Stimulated activated naive B cell treated with anti-CD40 and anti-IgM and Interleukin-4, amounts not matched to agents 10 μg/mL and 1 μg/mL and 100 μg/mL, for 72 hours (primary cell): Measurements from ENCODE around the gene CIDEA.

Experiments used
- ATAC-seq, 2 donors: fragments of 150-1000 bp; cut with Tn5 transposase; replicated peaks; 2 replicates each; pipeline ENCODE4 v1.10.0; 2021; ENCODE audit warnings: moderate library complexity in 1 of 2
- DNase-seq: peaks from one replicate; pipeline ENCODE4 v3.0.0; 2021
- H3K27ac Mint-ChIP-seq: one replicate; pipeline ENCODE4 v1.8.0; 2022; ENCODE audit warnings: mild to moderate bottlenecking, mixed read lengths
- H3K27me3 Mint-ChIP-seq, 2 donors: one replicate each; pipeline ENCODE4 v1.8.0; 2022; ENCODE audit warnings: mixed read lengths in 2 of 2
- H3K36me3 Mint-ChIP-seq, 2 donors: one replicate each; pipeline ENCODE4 v1.8.0; 2022; ENCODE audit warnings: mixed read lengths in 2 of 2, mild to moderate bottlenecking in 1 of 2
- H3K4me1 Mint-ChIP-seq, 2 donors: one replicate each; pipeline ENCODE4 v1.8.0; 2022; ENCODE audit warnings: mixed read lengths in 2 of 2, mild to moderate bottlenecking in 1 of 2
- H3K4me3 Mint-ChIP-seq, 2 donors: one replicate each; pipeline ENCODE4 v1.8.0; 2022; ENCODE audit warnings: mild to moderate bottlenecking in 2 of 2, mixed read lengths in 2 of 2, moderate library complexity in 1 of 2
- H3K9me3 Mint-ChIP-seq, 2 donors: one replicate each; pipeline ENCODE4 v1.8.0; 2022; ENCODE audit warnings: mixed read lengths in 2 of 2, mild to moderate bottlenecking in 1 of 2

Gene CIDEA

DNA sequence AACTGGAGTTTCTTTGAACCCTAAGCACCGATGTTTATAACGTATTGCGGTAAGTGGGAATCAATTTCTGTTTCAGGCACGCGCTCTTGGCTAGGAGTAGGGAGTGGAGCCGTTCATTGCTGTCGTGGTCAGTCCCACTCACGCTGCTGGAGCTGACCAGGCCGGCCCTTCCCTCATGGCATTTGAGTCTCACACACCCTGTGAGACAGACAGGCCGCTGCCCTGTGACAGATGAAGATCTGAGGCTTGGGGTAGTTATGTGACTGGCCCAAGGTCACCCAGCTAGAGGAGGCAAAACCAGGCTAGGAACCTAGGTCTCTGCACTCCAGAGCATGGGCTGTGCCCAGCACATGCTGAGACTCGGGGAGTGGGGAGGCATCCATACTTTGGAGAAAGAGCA is 2.9 kb upstream of the CIDEA start:
- Mint-ChIP-seq H3K36me3 (no peaks in the 10 kb centered on the region), H3K4me1 (peaks cover 4 to 14% of the 10 kb centered on the region in 2 donors), H3K27me3 (peaks cover 75 to 88% of the 10 kb centered on the region in 2 donors), H3K27ac (no peak overlapping the region), H3K9me3 (no peaks in the 10 kb centered on the region), H3K4me3 (no peak overlapping the region)
- no peak for ATAC-seq
- DNase-seq = no peak

DNA sequence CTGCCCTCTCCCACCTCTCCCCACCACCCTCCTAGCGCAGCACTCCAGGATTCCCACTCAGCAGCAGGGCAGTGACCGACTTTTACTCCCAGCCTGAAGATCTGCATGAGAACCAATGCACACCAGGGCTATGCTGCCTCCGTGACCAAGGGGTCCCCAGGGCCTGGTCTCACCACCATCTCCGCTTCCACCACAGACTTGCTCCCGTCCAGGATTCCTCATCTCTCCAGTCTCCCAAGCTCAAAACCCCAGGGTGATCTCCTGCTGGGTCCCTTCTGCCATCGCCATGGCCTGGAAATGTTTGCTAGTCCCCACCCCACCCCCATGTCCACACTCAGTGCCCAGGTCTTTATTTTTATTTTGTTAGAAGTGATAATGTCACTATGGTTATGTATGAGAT is 2.1 kb upstream of the CIDEA start:
- H3K27me3 Mint-ChIP-seq = peaks cover 74 to 83% of the 10 kb centered on the region in 2 donors
- DNase-seq (no peak), ATAC-seq (no peak)
- H3K4me1 Mint-ChIP-seq = peaks cover 4 to 14% of the 10 kb centered on the region in 2 donors
- H3K36me3 Mint-ChIP-seq = no peaks in the 10 kb centered on the region
- no peak overlapping the region for H3K4me3 Mint-ChIP-seq
- H3K27ac Mint-ChIP-seq = no peak overlapping the region
- H3K9me3 Mint-ChIP-seq = no peaks in the 10 kb centered on the region

DNA sequence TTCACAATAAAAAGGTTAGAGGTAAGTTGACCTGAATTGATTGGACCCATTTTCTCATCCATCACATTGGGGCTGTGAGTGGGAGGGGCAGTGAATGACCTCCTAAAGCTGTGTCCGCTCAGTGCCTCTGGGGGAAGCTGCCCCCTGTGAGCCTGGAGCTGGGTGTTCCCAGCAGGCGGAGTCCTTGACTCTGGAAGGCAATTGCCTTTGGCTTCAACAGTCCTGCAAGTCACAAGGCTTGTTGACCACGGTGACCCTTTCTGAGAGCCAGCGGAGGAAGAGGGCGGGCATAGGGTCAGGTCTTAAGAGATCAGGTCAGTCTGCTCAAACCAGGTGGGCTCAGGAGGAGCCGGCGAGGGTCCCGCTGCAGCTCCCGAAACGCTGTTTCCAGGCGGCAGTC is 1.1 kb upstream of the CIDEA start:
- ATAC-seq (no peak), DNase-seq (no peak)
- H3K4me3 Mint-ChIP-seq = no peak overlapping the region
- H3K4me1 Mint-ChIP-seq = peaks cover 4 to 14% of the 10 kb centered on the region in 2 donors
- peaks cover 73 to 88% of the 10 kb centered on the region in 2 donors for H3K27me3 Mint-ChIP-seq
- no peaks in the 10 kb centered on the region for H3K9me3 Mint-ChIP-seq
- H3K36me3 Mint-ChIP-seq = no peaks in the 10 kb centered on the region
- H3K27ac Mint-ChIP-seq = no peak overlapping the region

- DNase-seq (no peak), ATAC-seq (peak in 1 of 2 donors; percentile 14)
- Mint-ChIP-seq H3K4me3 (no peak overlapping the region), H3K27me3 (peaks cover 72 to 87% of the 10 kb centered on the region in 2 donors), H3K36me3 (no peaks in the 10 kb centered on the region), H3K9me3 (no peaks in the 10 kb centered on the region), H3K4me1 (peaks cover 4 to 14% of the 10 kb centered on the region in 2 donors), H3K27ac (no peak overlapping the region)
Measured at GRCh38 chr18:12253663-12254135, 462 bp upstream of the CIDEA start.

DNA sequence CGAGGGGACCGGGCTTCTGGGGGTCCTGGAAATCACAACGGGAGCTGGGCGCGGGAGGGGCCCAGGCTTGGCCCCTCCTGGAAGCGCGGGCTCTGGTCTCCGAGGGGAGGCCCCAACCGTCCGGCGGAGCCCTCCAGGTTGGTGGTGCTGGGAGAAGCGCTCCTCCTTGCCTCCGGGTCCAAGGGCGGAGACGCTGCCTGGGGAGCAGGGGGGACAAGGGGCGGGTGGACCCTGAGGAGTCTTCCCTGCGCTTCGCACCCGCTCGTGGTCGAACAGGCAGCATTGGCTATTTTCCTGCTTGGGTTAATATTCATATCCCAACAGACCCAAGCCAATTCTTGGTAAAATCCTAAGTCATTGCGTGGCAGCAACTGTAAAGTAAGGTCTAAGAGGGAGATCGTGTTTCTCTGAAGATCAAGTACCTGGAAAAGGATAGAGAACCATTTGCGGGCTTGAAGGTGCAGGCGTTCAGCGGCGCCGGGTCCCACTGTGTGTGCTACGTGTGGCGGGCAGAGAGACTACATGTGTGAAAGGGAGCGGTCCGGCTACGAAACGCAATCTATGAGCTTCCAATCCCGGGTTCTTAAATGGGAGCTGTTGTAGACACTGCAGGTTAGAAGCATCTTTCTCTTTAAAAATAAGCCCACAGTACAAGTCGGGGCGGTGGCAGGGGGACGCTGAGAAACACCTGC is 805 bp downstream of the CIDEA start:
- DNase-seq = no peak
- Mint-ChIP-seq H3K27ac (no peak overlapping the region), H3K36me3 (no peaks in the 10 kb centered on the region), H3K4me1 (peaks cover 4 to 14% of the 10 kb centered on the region in 2 donors), H3K27me3 (peaks cover 66 to 74% of the 10 kb centered on the region in 2 donors), H3K9me3 (no peaks in the 10 kb centered on the region), H3K4me3 (no peak overlapping the region)
- ATAC-seq = no peak

DNA sequence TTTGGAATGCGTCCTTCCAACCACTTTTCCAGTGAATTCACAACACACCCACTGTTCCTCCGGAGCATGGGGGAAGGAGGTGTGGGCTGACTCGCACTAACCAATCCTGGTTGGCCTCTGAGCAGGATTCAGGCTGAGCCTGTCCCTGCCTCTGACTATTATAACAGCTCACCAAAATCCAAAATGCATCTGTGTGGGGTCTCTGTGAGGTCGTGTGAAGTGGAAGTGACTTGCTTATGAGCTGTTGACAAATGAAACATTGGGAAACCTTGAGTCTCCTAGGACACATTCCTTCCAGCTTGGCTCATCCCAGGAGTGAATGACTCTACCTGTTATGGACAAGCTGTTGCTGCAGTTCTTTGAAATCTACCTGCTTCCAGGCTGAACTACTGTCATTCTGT is 1.5 kb downstream of the CIDEA start:
- peaks cover 63 to 71% of the 10 kb centered on the region in 2 donors for H3K27me3 Mint-ChIP-seq
- no peaks in the 10 kb centered on the region for H3K36me3 Mint-ChIP-seq
- no peak overlapping the region for H3K4me3 Mint-ChIP-seq

GRCh38 chr18:12256951-12257350 is 2.8 kb downstream of the CIDEA start:
- H3K4me1 Mint-ChIP-seq = peaks cover 4 to 14% of the 10 kb centered on the region in 2 donors
- no peak overlapping the region for H3K4me3 Mint-ChIP-seq
- no peak for DNase-seq
- no peak for ATAC-seq
- H3K27ac Mint-ChIP-seq = no peak overlapping the region
- H3K27me3 Mint-ChIP-seq = peaks cover 52 to 58% of the 10 kb centered on the region in 2 donors
- no peaks in the 10 kb centered on the region for H3K9me3 Mint-ChIP-seq
- no peaks in the 10 kb centered on the region for H3K36me3 Mint-ChIP-seq

More for the DNA sequence above, 1.5 kb downstream of the CIDEA start:
- H3K4me1 Mint-ChIP-seq = peaks cover 4 to 14% of the 10 kb centered on the region in 2 donors
- DNase-seq (no peak), ATAC-seq (no peak)
- no peak overlapping the region for H3K27ac Mint-ChIP-seq
- H3K9me3 Mint-ChIP-seq = no peaks in the 10 kb centered on the region

DNA sequence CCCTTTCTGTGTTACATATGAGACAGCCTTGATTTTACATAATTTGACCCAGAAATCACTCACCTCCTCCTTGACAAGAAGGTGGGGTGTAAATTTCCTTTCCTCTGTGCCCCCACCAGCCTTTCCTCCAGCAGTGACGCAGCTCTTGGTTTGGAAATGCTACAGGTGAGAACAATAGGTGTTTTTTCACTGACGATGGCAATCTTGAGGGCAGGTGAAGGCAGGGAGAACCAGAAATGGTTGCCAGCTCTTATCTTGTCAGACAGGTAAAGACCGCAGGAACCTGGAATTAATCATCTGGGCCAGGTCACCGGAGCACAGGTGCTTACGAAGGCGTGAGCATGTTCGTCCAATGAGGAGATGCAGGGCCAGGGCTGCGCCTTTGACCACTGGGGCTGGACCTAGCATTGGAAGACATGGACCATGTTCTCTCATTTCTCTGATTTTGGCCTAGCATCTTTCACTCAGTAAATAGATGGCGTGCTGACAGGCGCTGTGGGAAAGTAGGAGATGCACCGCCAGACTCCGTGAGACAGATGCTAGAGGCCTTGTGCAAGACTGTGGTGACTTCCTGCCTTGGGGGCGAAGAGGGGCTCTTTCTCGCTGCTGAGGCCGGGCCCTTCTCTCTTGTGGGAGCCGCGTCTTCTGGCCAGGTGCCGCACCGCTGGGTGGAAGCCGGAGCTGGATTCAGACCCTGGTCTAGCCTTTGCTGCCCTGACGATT is 4.0 kb downstream of the CIDEA start:
- DNase-seq (no peak), ATAC-seq (no peak)
- Mint-ChIP-seq H3K9me3 (no peaks in the 10 kb centered on the region), H3K4me1 (peaks cover 4 to 14% of the 10 kb centered on the region in 2 donors), H3K27me3 (peaks cover 45 to 52% of the 10 kb centered on the region in 2 donors), H3K36me3 (no peaks in the 10 kb centered on the region), H3K27ac (no peak overlapping the region), H3K4me3 (no peak overlapping the region)

DNA sequence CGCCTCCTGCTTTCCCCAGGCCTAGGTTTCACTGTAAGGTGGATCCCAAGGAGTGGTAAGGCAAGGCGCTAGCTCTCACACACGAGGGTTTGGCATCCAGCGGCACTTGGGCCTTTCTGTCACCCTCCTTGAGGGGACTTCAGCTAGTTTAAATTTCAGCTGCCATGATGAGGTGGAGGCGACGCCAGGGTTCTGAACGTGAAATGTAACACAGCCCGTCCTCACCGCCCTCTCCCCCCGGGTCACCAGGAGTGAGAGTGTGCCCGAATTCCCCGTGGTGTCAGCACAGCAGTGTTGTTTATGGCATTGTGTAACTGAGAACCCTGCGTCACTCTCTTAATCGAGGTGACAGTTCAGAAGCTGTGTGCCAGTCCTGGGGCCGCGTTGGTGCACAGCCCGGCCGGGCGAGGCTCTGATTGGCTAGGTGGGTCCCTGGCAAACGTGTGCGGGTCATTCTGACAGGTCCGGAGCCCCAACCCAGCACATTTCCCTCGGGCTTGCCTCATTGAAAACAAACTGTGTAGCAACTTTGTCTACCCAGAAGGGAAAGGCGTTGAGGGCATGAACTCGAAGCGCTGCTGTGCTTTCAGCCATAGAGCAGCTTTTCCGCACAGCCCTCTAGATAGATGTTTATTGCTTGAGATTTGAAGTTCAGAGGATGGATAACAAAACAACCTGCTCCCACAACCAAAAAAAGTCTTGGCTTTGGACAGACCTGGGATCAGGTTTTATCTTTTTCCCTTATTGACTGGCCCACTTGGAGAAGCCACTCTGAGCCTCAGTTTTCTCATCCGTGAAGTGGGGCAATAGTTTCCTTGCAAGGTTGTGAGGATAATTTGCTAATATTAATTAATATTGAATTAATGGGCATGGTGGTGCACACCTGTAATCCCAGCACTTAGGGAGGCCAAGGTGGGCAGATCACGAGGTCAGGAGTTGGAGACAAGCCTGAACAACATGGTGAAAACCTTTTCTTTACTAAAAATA is 4.9 kb downstream of the CIDEA start:
- H3K27me3 Mint-ChIP-seq = peaks cover 36 to 45% of the 10 kb centered on the region in 2 donors

GRCh38 chr18:12262748-12263147 is 8.6 kb downstream of the CIDEA start:
- DNase-seq = no peak
- peaks cover 7 to 19% of the 10 kb centered on the region in 2 donors for H3K27me3 Mint-ChIP-seq

More for the DNA sequence above, 4.9 kb downstream of the CIDEA start:
- H3K9me3 Mint-ChIP-seq = no peaks in the 10 kb centered on the region
- peaks cover 0 to 7% of the 10 kb centered on the region in 2 donors for H3K4me1 Mint-ChIP-seq
- no peaks in the 10 kb centered on the region for H3K36me3 Mint-ChIP-seq
- DNase-seq (no peak), ATAC-seq (no peak)
- H3K27ac Mint-ChIP-seq = no peak overlapping the region
- no peak overlapping the region for H3K4me3 Mint-ChIP-seq

GRCh38 chr18:12264864-12265263 is 10.7 kb downstream of the CIDEA start:
- Mint-ChIP-seq H3K9me3 (no peaks in the 10 kb centered on the region), H3K4me3 (no peak overlapping the region), H3K36me3 (no peaks in the 10 kb centered on the region), H3K4me1 (no peaks in the 10 kb centered on the region), H3K27me3 (peaks cover 4 to 12% of the 10 kb centered on the region in 2 donors), H3K27ac (no peak overlapping the region)
- DNase-seq = no peak
- ATAC-seq = no peak

More at GRCh38 chr18:12262748-12263147, 8.6 kb downstream of the CIDEA start:
- H3K4me3 Mint-ChIP-seq = no peak overlapping the region
- ATAC-seq = no peak
- H3K4me1 Mint-ChIP-seq = no peaks in the 10 kb centered on the region
- no peak overlapping the region for H3K27ac Mint-ChIP-seq
- no peaks in the 10 kb centered on the region for H3K9me3 Mint-ChIP-seq
- no peaks in the 10 kb centered on the region for H3K36me3 Mint-ChIP-seq

DNA sequence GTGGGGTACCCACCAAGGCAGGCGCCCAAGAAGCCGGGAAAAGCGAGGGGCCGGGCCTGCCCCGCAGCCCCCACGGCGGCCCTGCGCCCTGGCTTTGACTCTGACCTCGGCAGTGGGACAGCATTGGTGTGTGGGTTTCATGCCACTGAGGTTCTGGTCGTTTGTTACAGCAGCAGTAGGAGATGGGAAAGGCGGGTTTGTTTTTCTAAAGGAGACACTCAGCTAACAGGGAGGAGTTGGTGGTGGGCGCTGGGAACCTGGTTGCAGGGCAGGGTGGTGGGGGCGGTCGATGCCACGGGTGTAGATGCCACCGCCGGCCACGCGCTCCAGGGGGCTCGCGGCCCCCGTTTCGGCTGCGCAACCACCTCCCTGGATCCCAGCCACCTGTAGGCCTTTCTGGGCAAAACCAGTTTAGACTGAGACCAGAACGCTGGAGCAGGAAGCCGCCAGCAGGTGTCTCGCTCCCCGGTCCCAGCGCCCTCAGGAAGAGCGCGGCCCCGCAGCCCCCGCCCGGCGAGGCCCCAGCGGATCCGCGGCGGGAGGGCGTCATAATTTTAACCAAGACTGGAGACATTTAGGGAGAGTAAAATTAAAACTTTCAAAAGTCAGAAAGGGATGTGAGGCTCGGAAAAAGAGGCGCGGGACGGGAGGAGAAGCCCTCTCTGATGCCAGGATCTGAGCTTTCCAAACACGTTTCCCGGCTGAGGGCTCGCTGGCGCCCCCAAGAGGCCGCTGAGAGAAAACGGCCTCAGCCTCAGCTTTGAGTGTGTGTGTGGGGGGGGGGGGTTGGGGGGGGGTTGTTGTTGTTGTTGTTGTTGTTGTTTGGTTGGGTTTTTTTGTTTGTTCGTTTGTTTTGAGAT is 17.4 kb downstream of the CIDEA start:
- Mint-ChIP-seq H3K27me3 (peaks cover 10 to 16% of the 10 kb centered on the region in 2 donors), H3K9me3 (no peaks in the 10 kb centered on the region), H3K4me1 (peaks cover 2 to 6% of the 10 kb centered on the region in 2 donors), H3K4me3 (peak overlapping the region; percentile 60 to 77), H3K36me3 (no peaks in the 10 kb centered on the region), H3K27ac (no peak overlapping the region)
- peak; percentile 85 to 88 for ATAC-seq
- DNase-seq = peak; percentile 20

- Mint-ChIP-seq H3K27ac (no peak overlapping the region), H3K4me1 (peaks cover 2 to 6% of the 10 kb centered on the region in 2 donors)
Measured at GRCh38 chr18:12274793-12275192, 20.6 kb downstream of the CIDEA start.

More at GRCh38 chr18:12274793-12275192, 20.6 kb downstream of the CIDEA start:
- Mint-ChIP-seq H3K4me3 (no peak overlapping the region), H3K9me3 (no peaks in the 10 kb centered on the region), H3K36me3 (no peaks in the 10 kb centered on the region), H3K27me3 (peaks cover 11 to 23% of the 10 kb centered on the region in 2 donors)
- DNase-seq (no peak), ATAC-seq (no peak)
